GM19239 (cell line): ENCODE results near the gene TNFSF15.
"Not testable (repeated sequence)": the region's sequence is repeated elsewhere in the genome, so short reads cannot be mapped to it uniquely, and the experiment has no call there.

Experiments
- DNase-seq: peaks from one replicate; pipeline ENCODE4 v3.0.0; 2011; ENCODE audit warnings: low spot score; ENCODE audit not compliant: insufficient read length
- FAIRE-seq: peaks from 2 replicates; lab custom pipeline; 2011; peaks lifted over from hg19 to GRCh38; lab: Jason Lieb, UNC

The TNFSF15 gene

GRCh38 chr9:114759512-114760341 is 46.1 kb downstream of the TNFSF15 start:
- no peak for FAIRE-seq
- DNase-seq = no peak

GRCh38 chr9:114757984-114758383 is 47.9 kb downstream of the TNFSF15 start:
- no peak for DNase-seq
- FAIRE-seq = no peak

GRCh38 chr9:114757395-114757794 is 48.4 kb downstream of the TNFSF15 start:
- no peak for FAIRE-seq
- no peak for DNase-seq

GRCh38 chr9:114756920-114757319 is 48.9 kb downstream of the TNFSF15 start:
- DNase-seq = no peak
- FAIRE-seq = no peak

- FAIRE-seq (no peak), DNase-seq (no peak)
These were observed 51.3 kb downstream of the TNFSF15 start for GRCh38 chr9:114754581-114754980.

- FAIRE-seq (no peak), DNase-seq (no peak)
These were observed 59.1 kb downstream of the TNFSF15 start for GRCh38 chr9:114746591-114747346.

- no peak for FAIRE-seq
- no peak for DNase-seq
These were observed 59.8 kb downstream of the TNFSF15 start for GRCh38 chr9:114745879-114746550.

GRCh38 chr9:114745108-114745848 is 60.6 kb downstream of the TNFSF15 start:
- FAIRE-seq (no peak), DNase-seq (no peak)

GRCh38 chr9:114743446-114743845 is 62.4 kb downstream of the TNFSF15 start:
- DNase-seq = no peak
- FAIRE-seq = no peak

- DNase-seq = no peak
- FAIRE-seq = no peak
These were observed 62.9 kb downstream of the TNFSF15 start for GRCh38 chr9:114742947-114743346.

GRCh38 chr9:114741521-114741920 is 64.3 kb downstream of the TNFSF15 start:
- not testable (repeated sequence) for DNase-seq, FAIRE-seq

- DNase-seq = peak; percentile 53
- peak; percentile 85 for FAIRE-seq
These were observed 67.1 kb downstream of the TNFSF15 start for GRCh38 chr9:114738581-114739316.

- DNase-seq (no peak), FAIRE-seq (no peak)
These were observed 68.0 kb downstream of the TNFSF15 start for GRCh38 chr9:114737847-114738246.

- FAIRE-seq = no peak
- no peak for DNase-seq
These were observed 68.7 kb downstream of the TNFSF15 start for GRCh38 chr9:114737118-114737517.

- DNase-seq (no peak), FAIRE-seq (no peak)
These were observed 70.1 kb downstream of the TNFSF15 start for GRCh38 chr9:114735704-114736103.

GRCh38 chr9:114735139-114735538 is 70.7 kb downstream of the TNFSF15 start:
- FAIRE-seq = not testable (repeated sequence)

More at GRCh38 chr9:114735139-114735538, 70.7 kb downstream of the TNFSF15 start:
- DNase-seq = not testable (repeated sequence)
